Astrocyte (in vitro differentiated cells and primary cell): ENCODE measurements around the gene BICDL2. TPM values are rescaled to one million over a fixed set of nuclear protein-coding genes. Genes with fewer than 3 reads are reported as not detected.

ENCODE experiments used
- DNase-seq: peaks from one replicate; pipeline ENCODE4 v3.0.0-alpha.2; 2010; ENCODE audit warnings: low read depth
- FAIRE-seq: peaks from 2 replicates; lab custom pipeline; 2011; peaks lifted over from hg19 to GRCh38; lab: Jason Lieb, UNC
- H2AFZ ChIP-seq: 2 replicates; pipeline ENCODE4 v1.6.0; 2012; ENCODE audit warnings: low read depth, low read length, inconsistent platforms
- H3K27ac ChIP-seq: 2 replicates; pipeline ENCODE4 v1.5.1; 2011; ENCODE audit warnings: low read depth, low read length, inconsistent platforms
- H3K27me3 ChIP-seq: 2 replicates; pipeline ENCODE4 v1.6.0; 2011; ENCODE audit warnings: low read length, inconsistent platforms; ENCODE audit not compliant: insufficient read depth
- H3K36me3 ChIP-seq: 2 replicates; pipeline ENCODE4 v1.5.1; 2011; ENCODE audit warnings: low read length, inconsistent platforms; ENCODE audit not compliant: insufficient read depth
- H3K4me1 ChIP-seq: 2 replicates; pipeline ENCODE4 v1.5.1; 2011; ENCODE audit warnings: low read length, inconsistent platforms; ENCODE audit not compliant: insufficient read depth
- H3K4me2 ChIP-seq: 2 replicates; pipeline ENCODE4 v1.6.0; 2012; ENCODE audit warnings: low read length, inconsistent platforms
- H3K4me3 ChIP-seq: 2 replicates; pipeline ENCODE4 v1.5.1; 2011; ENCODE audit warnings: low read depth, mild to moderate bottlenecking, low read length, inconsistent platforms; ENCODE audit not compliant: insufficient read depth
- H3K79me2 ChIP-seq: 2 replicates; pipeline ENCODE4 v1.6.0; 2012; ENCODE audit warnings: mild to moderate bottlenecking, low read length, inconsistent platforms; ENCODE audit not compliant: insufficient read depth
- H3K9ac ChIP-seq: 2 replicates; pipeline ENCODE4 v1.6.0; 2012; ENCODE audit warnings: mild to moderate bottlenecking, low read length, inconsistent platforms
- H3K9me3 ChIP-seq: 2 replicates; pipeline ENCODE4 v1.5.1; 2012; ENCODE audit warnings: low read depth, mild to moderate bottlenecking, low read length, inconsistent platforms; ENCODE audit not compliant: insufficient read depth
- H4K20me1 ChIP-seq: 2 replicates; pipeline ENCODE4 v1.6.0; 2012; ENCODE audit warnings: low read length, inconsistent platforms; ENCODE audit not compliant: insufficient read depth
- H3K27ac Mint-ChIP-seq: one replicate; pipeline ENCODE4 v1.8.0; 2021; ENCODE audit warnings: mild to moderate bottlenecking, mixed read lengths; ENCODE audit not compliant: unreplicated experiment
- H3K27me3 Mint-ChIP-seq: one replicate; pipeline ENCODE4 v1.8.0; 2021; ENCODE audit warnings: low read depth, mixed read lengths; ENCODE audit not compliant: unreplicated experiment
- H3K36me3 Mint-ChIP-seq: one replicate; pipeline ENCODE4 v1.8.0; 2021; ENCODE audit warnings: low read depth, mixed read lengths; ENCODE audit not compliant: unreplicated experiment
- H3K4me1 Mint-ChIP-seq: one replicate; pipeline ENCODE4 v1.8.0; 2021; ENCODE audit warnings: low read depth, mixed read lengths; ENCODE audit not compliant: unreplicated experiment
- H3K4me3 Mint-ChIP-seq: one replicate; pipeline ENCODE4 v1.8.0; 2021; ENCODE audit warnings: mild to moderate bottlenecking, moderate library complexity, mixed read lengths; ENCODE audit not compliant: unreplicated experiment
- H3K9me3 Mint-ChIP-seq: one replicate; pipeline ENCODE4 v1.8.0; 2021; ENCODE audit warnings: mild to moderate bottlenecking, mixed read lengths; ENCODE audit not compliant: unreplicated experiment
- EZH2 ChIP-seq: IDR thresholded peaks from 2 replicates; pipeline ENCODE4 v1.6.1; 2012; ENCODE audit warnings: mild to moderate bottlenecking, low read length, inconsistent platforms; ENCODE audit not compliant: insufficient read depth
- total RNA-seq: library from RNA; stranded (reverse); gene quantifications from 2 replicates; pipeline ENCODE4 v1.2.1, GENCODE V29; 2021
- TF ChIP-seq, protein P1 (sequence below): IDR thresholded peaks from 2 replicates; pipeline ENCODE4 v1.5.1; 2011; ENCODE audit warnings: low read depth, mild to moderate bottlenecking, inconsistent platforms, low read length, moderate library complexity; ENCODE audit not compliant: insufficient read depth

Gene BICDL2
- total RNA-seq, 1 donor from 2014 or later: 0.16 TPM

DNA sequence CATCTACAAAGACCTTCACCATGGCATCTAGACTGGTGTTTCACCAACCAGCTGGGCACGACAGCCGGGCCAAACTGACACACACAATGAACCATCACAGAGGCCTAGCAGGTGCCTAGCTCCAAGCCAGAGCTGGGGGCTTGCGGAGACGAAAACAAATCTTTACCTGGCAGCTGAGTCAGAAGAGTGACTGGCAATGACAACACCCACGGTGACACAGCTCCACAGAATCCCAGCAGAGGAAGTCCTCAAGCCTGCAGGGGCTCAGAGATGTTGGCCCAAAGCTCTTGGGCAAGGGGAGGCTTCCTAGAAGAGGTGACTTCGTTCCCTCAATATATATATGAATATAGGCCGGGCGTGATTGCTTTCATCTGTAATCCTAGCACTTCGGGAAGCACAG, 14.8 kb upstream of the BICDL2 start:
- no peak overlapping the region for H2AFZ ChIP-seq
- H3K4me1 ChIP-seq: no peaks in the 10 kb centered on the region
- peaks cover 16% of the 10 kb centered on the region for H3K27me3 ChIP-seq
- peaks cover 5% of the 10 kb centered on the region for H3K36me3 Mint-ChIP-seq
- no peak overlapping the region for H3K4me3 Mint-ChIP-seq
- H3K27ac Mint-ChIP-seq: no peak overlapping the region
- H3K4me1 Mint-ChIP-seq: no peaks in the 10 kb centered on the region
- H3K79me2 ChIP-seq: no peaks in the 10 kb centered on the region
- H3K9ac ChIP-seq: no peak overlapping the region
- peaks cover 3% of the 10 kb centered on the region for H3K9me3 Mint-ChIP-seq
- no peak overlapping the region for H3K4me2 ChIP-seq
- peak; percentile 31 for TF ChIP-seq EZH2
- TF ChIP-seq, protein P1, sequence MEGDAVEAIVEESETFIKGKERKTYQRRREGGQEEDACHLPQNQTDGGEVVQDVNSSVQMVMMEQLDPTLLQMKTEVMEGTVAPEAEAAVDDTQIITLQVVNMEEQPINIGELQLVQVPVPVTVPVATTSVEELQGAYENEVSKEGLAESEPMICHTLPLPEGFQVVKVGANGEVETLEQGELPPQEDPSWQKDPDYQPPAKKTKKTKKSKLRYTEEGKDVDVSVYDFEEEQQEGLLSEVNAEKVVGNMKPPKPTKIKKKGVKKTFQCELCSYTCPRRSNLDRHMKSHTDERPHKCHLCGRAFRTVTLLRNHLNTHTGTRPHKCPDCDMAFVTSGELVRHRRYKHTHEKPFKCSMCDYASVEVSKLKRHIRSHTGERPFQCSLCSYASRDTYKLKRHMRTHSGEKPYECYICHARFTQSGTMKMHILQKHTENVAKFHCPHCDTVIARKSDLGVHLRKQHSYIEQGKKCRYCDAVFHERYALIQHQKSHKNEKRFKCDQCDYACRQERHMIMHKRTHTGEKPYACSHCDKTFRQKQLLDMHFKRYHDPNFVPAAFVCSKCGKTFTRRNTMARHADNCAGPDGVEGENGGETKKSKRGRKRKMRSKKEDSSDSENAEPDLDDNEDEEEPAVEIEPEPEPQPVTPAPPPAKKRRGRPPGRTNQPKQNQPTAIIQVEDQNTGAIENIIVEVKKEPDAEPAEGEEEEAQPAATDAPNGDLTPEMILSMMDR: no peak
- no peak overlapping the region for H3K27ac ChIP-seq
- no peaks in the 10 kb centered on the region for H3K9me3 ChIP-seq
- H3K27me3 Mint-ChIP-seq: peaks cover 27% of the 10 kb centered on the region
- peaks cover 3% of the 10 kb centered on the region for H4K20me1 ChIP-seq
- FAIRE-seq: no peak
- H3K36me3 ChIP-seq: no peaks in the 10 kb centered on the region
- no peak for DNase-seq
- no peak overlapping the region for H3K4me3 ChIP-seq

DNA sequence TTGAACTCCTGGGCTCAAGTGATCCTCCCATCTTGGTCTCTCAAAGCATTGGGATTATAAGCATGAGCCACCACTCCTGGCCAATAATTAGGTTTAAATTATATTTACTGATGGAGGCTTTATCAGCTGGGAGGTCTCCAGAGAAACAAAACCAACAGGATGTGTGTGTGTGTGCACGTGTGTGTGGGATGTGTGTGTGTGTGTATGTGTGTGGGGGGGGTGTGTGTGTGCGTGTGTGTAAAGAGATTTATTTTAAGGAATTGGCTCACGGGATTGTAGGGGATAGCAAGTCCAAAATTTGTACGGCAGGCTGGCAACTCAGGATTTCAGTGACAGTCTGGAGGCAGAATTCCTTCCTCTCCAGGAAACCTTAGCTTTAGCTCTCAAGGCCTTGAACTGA, 14.3 kb upstream of the BICDL2 start:
- Mint-ChIP-seq H3K4me1 (no peaks in the 10 kb centered on the region), H3K4me3 (no peak overlapping the region), H3K27me3 (peaks cover 27% of the 10 kb centered on the region), H3K9me3 (peaks cover 3% of the 10 kb centered on the region), H3K36me3 (peaks cover 5% of the 10 kb centered on the region), H3K27ac (no peak overlapping the region)
- DNase-seq: no peak
- H3K27me3 ChIP-seq: peaks cover 16% of the 10 kb centered on the region
- no peak overlapping the region for H3K4me2 ChIP-seq
- H3K4me3 ChIP-seq: no peak overlapping the region
- FAIRE-seq: no peak
- no peaks in the 10 kb centered on the region for H3K79me2 ChIP-seq
- H4K20me1 ChIP-seq: peaks cover 3% of the 10 kb centered on the region
- no peak overlapping the region for H3K9ac ChIP-seq
- H3K27ac ChIP-seq: no peak overlapping the region
- H3K9me3 ChIP-seq: no peaks in the 10 kb centered on the region
- peaks cover under 1% of the 10 kb centered on the region for H3K4me1 ChIP-seq
- H3K36me3 ChIP-seq: no peaks in the 10 kb centered on the region
- TF ChIP-seq, protein P1: no peak
- no peak for TF ChIP-seq EZH2
- no peak overlapping the region for H2AFZ ChIP-seq

DNA sequence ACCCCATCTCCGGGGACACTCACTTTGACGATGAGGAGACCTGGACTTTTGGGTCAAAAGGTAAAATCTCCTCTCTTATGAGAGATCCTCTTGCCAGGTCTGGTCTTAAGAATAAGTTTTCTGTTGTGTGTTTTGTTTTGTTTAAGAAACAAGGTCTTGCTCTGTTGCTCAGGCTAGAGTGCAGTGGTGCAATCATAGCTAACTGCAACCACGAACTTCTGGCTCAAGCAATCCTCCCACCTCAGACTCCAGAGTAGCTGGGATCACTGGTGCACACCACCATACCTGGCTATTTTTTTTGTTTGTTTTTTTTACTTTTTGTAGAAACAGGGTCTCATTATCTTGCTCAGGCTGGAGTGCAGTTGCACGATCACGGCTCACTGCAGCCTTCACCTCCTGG, 13.7 kb upstream of the BICDL2 start:
- Histone ChIP-seq H3K36me3 (no peaks in the 10 kb centered on the region), H3K9ac (no peak overlapping the region), H3K9me3 (no peaks in the 10 kb centered on the region), H2AFZ (no peak overlapping the region), H3K27me3 (peaks cover 19% of the 10 kb centered on the region), H3K79me2 (no peaks in the 10 kb centered on the region), H3K4me3 (no peak overlapping the region), H3K4me2 (no peak overlapping the region), H4K20me1 (peaks cover 3% of the 10 kb centered on the region), H3K4me1 (peaks cover 5% of the 10 kb centered on the region), H3K27ac (no peak overlapping the region)
- Mint-ChIP-seq H3K9me3 (peaks cover 3% of the 10 kb centered on the region), H3K4me3 (no peak overlapping the region), H3K27me3 (peaks cover 27% of the 10 kb centered on the region), H3K4me1 (no peaks in the 10 kb centered on the region), H3K27ac (no peak overlapping the region), H3K36me3 (peaks cover 5% of the 10 kb centered on the region)
- no peak for DNase-seq
- FAIRE-seq: no peak
- TF ChIP-seq, protein P1: no peak
- no peak for TF ChIP-seq EZH2
